Measurements from ENCODE around the gene MYPOP. TPM values are rescaled to one million over a fixed set of nuclear protein-coding genes. Genes with fewer than 3 reads are reported as not detected.

The MYPOP gene
- total and polyA plus RNA-seq, 9 of the 15 experiments (the other 6 are each of a cell fraction or from before 2014, with no cell fraction given): 0.32 to 7.6 (median 1.6) TPM

GRCh38 chr19:45886427-45887199 lies 15.8 kb downstream of the MYPOP start (continued):
- TF ChIP-seq CUX1 (CRISPR knock-in tag; IDR thresholded peaks at IDR 0.05) (no peak), NEUROD1 (IDR thresholded peaks at IDR 0.05; ENCODE audit: borderline replicate concordance, low read depth, low read length, partially characterized antibody) (peak; percentile 33), THAP7 (CRISPR knock-in tag; IDR thresholded peaks at IDR 0.05) (no peak), ZNF174 (CRISPR knock-in tag; IDR thresholded peaks at IDR 0.05) (no peak), RBM17 (IDR thresholded peaks at IDR 0.05; ENCODE audit: borderline replicate concordance, low read depth, low read length) (no peak), CTCFL (IDR thresholded peaks at IDR 0.05; ENCODE audit: borderline replicate concordance, insufficient read depth, low read depth, low read length, poor library complexity, severe bottlenecking) (no peak), HINFP (tag; conservative IDR thresholded peaks at IDR 0.05; ENCODE audit: low read depth) (no peak), TSHZ1 (CRISPR knock-in tag; IDR thresholded peaks at IDR 0.05) (no peak), SETDB1 (IDR thresholded peaks at IDR 0.05; ENCODE audit: low read length) (no peak), ZNF512 (tag; IDR thresholded peaks at IDR 0.05) (no peak)
